Smooth muscle cell of the brain vasculature (primary cell): Measurements from ENCODE around the gene RPL5.

Source experiments
- DNase-seq: peaks from one replicate; pipeline ENCODE4 v3.0.0-alpha.2; 2012; ENCODE audit warnings: low read depth, low spot score

RPL5 gene

DNA sequence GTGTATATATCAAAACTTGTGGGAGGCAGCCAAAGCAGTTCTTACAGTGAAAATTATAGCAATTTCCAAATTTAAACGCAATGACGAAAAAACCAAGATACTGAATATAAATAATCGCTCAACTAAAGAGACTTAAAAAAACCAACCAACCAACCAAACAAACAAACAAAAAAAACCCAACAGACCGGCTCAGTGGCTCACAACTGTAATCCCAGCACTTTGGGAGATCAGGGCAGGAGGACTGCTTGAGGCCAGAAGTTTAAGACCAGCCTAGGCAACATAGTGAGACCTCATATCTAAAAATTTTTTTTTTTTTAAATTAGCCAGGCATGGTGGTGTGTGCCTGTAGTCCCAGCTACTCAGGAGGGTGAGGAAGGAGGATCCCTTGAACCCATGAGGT is 23.4 kb downstream of the RPL5 start:
- DNase-seq: no peak

DNA sequence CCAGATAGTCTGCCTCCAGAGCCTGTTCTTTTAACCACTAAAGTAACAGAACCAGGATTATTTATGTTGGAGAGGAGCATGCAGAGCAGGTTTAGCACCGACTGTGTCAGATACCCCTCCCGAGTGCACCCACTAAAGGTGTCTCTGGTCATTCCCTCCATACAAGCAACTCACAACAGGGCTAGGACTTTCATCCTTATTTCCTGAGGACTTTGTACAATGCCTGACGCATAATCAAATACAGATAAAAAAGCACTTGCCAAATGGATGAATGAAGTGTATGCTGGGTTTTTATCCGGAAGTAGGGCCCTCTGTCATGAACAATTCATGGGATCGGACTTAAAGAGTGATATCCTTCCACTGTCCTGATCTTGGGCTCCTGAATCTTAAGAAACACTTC is 26.0 kb downstream of the RPL5 start:
- DNase-seq: no peak

- peak; percentile 63 for DNase-seq
Observed at GRCh38 chr1:92858564-92859399, 26.9 kb downstream of the RPL5 start.

DNA sequence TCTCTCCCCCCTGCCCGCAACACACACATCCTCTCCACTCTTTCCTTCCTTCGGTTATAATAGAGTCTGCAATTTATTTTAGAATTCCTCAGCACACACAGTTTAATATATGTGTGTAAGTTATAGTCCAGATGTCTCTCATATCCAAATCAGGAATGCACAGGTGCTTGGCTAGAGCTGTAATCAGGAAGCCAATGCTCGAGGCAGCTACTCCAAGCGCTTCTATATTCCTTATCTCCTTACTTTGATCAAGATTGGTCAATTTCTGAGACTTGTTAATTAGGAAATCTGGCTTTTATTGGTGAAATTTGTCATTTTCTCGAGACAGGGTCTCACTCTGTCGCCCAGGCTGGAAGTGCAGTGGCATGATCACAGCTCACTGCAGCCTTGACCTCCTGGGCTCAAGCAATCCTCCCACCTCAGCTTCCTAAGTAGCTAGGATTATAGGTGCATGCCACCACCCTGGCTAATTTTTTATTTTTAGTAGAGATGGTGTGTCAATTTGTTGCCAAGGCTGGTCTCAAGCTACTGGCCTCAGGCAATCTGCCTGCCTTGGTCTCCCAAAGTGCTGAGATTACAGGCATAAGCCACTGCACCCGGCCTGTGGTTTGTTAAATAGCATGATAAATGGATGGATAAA is 27.7 kb downstream of the RPL5 start:
- no peak for DNase-seq

- no peak for DNase-seq
Observed at GRCh38 chr1:92862605-92863004, 30.8 kb downstream of the RPL5 start.

DNA sequence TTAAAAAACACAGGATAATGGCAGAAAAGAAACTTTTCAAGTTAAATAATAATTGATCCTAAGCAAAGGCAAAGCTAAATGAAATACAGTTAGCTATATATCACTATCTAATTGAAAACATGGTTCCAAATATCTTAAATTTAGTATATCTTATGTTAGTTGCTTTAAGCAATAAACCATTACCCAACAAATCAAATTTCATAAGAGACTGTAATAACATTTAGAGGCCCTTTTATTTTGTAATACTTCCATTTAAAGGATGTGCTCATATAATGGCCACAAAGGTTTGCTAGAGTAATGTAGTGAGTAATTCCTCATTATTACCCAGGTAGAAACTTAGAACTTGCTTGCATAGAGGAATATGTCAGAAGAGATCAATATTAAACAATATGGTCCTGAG is 32.3 kb downstream of the RPL5 start:
- DNase-seq: no peak

- no peak for DNase-seq
Observed at GRCh38 chr1:92870591-92870990, 38.8 kb downstream of the RPL5 start.

DNA sequence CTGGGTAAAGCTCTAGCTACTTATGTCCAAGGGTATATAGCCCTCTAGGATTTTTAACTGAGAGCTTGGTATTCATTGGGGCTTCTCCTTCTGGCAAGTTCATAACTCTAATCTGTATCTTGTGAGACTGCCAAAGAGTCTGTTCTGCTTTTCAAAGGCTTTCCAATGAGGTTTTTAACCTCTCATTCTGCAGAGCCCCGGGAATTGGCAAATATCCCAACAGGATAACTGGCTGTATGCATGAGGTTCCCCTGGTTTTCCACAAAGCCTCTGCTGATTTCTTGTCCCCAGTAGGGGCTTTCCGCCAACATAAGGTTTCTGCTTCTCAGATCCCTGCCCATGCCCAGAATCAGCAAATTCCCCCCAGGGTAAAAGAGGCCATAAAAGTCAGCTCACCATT is 40.9 kb downstream of the RPL5 start:
- no peak for DNase-seq

DNA sequence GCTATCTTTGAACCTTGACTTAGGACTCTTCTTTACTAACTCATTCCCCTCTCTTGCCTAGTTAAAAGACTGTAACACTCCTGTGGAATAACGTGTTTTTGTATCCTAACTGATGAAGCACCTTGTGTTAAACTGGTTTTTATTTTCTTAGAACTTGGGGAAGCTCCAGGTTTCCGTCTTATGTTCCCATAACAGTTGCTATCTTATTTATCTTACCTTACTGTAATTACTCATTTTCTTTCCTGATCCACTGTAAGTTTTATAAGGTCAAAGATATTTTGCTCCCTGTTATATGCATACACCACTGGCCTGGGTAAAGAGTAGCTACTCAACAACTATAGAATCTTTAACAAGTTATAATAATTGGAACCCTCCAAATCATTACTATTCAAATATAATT is 43.1 kb downstream of the RPL5 start:
- DNase-seq: no peak

- DNase-seq: no peak
Observed at GRCh38 chr1:92876351-92876750, 44.5 kb downstream of the RPL5 start.

DNA sequence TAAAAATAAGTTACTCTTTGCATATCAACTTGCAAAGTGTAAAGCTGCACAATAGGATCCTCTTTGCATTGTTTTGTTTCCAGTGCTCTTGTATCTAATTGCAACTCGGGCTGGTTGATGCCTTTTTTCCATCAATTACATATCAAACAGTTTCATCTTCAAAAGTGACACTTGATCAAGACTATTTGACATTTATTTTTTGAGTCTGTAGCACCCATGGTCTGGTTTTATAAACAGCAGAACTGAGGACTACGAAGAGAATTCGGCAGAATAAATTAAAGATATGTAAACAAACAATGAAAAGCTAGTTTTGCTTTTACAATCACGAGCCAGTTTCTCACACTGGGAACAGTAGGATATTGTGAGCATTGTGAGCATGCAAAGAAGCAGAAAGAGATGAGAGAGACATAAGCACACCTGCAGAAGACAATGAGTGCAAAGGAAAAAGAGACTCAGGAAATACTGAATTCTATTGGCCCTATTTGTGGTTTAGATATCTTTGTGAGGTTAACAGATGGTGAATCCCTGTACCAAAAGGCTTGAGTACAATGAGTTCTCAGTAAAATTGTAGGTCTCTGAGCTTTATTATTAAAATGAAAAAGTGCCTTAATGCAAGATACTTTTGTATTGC is 45.4 kb downstream of the RPL5 start:
- DNase-seq: no peak

- DNase-seq: no peak
Observed at GRCh38 chr1:92877792-92878191, 46.0 kb downstream of the RPL5 start.

- no peak for DNase-seq
Observed at GRCh38 chr1:92879316-92879968, 47.6 kb downstream of the RPL5 start.

DNA sequence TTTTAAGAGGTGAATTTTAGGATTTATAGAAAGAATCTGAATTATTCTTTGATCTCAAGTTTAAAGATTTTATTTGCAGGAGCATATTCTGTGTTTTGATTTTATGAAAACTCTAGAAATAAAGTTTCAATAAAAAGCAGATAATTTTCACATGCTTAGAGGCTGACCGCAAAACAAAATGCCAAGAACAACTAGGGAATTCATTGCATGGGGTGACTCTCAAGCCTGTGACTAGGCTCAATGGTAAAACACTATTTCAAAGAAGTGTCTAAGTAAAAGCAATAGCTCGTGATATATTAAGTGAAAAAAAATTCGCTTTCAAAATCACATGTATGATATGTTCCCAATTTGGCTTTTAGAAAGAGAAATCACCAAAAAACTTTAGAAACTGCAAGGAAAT is 49.6 kb downstream of the RPL5 start:
- no peak for DNase-seq

DNA sequence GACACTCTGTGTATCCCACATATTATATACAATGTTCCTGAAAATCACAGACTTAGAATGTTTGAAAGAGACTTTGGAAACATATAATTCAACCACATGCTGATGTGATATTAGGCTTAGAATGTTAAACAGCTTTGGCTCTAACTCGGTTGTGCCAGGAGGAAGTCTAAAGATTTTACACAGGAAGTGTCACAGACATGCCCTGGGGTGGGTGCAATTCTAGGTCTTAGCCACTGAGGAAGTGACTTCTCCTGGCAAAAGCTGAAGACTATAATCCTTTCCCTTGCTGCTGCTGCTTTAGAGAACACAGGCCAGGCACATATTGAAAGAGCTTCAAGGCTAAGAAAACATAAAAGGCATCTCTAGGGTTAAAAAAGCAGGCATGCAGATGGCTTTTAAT is 51.0 kb downstream of the RPL5 start:
- DNase-seq: no peak

GRCh38 chr1:92883297-92883696 is 51.5 kb downstream of the RPL5 start:
- DNase-seq: no peak

- DNase-seq: no peak
Observed at GRCh38 chr1:92884195-92884594, 52.4 kb downstream of the RPL5 start.

DNA sequence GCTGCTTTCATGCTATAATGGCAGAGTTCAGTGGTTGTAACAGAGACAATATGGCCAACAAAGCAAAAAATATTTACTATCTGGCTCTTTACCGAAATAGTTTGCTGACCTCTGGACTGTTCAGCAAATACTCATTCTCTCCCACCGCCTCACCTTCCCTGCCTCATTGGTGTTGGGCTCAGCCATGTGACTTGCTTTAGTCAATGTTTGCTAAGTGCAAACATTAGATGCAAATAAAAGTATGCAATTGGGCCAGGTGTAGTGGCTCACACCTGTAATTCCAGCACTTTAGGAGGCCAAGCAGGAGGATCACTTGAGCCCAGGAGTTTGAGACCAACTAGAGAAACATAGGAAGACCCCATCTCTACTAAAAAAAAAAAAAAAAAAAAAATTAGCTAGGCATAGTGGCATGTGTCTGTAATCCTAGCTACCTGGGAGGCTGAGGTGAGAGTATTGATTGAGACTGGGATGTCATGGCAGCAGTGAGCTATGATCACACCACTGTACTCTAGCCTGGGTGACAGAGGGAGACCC is 55.1 kb downstream of the RPL5 start:
- no peak for DNase-seq

DNA sequence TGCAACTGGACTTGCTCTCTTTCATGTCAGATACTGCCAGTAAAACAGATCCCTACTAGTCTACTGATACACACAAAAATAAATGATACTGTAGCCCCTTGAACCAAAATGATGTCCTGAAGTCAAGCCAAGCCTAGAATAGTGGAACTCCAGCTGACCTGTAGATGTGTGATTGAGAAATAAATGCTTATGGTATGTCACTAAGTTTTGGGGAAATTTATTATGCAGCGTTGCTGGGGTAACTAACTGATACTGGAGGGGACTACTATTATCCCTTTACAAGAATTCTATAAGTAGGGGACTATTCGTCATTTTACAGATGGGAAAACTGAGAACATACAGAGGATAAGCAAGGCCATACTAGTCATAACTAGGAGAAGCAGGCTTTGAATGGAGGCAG is 55.6 kb downstream of the RPL5 start:
- DNase-seq: no peak
